SKM-1 (cell line): ENCODE data around the gene IQSEC3.
"Not testable (repeated sequence)": the region's sequence is repeated elsewhere in the genome, so short reads cannot be mapped to it uniquely, and the experiment has no call there.

Source experiments
- DNase-seq: peaks from one replicate; lab custom pipeline; 2025; ENCODE audit not compliant: unreplicated experiment; lab: John Stamatoyannopoulos, UW

Gene IQSEC3

DNA sequence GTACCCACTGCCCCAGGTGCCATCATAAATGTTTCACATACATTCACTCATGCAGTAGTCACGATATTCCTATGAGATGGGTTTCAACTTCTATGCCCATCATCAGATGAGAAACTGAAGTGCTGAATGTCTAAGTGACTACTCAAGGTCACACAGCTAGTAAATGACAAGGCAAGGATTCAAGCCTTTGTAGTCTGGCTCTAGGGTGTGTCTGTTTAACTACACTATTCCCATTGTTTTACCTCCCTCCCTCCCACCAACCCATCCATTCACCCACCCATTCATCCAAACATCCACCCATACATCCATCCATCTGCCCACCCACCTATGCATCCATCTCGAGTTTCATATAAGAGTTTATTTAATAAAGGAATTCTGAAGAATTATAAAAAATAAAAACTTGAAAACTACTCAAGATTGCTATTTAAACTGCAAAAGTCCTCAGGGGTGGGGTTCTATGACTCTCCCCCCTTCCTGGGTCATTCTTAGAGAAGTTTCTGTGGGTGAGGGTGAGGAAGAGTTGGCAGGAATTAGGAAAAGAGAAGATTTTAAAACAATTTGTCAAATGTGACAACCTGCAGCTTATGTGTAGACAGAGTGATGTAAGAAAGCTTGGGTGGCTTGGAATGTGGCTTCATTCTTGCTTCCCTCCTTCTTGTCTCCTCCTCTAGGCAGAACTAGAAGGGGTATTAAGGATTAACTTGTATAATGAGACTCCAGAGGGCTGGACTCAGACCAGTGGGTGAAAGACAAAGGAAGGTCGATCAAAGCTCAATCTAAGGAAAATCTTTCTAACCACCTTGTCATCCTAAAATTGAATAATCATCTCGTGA lies 13.4 kb upstream of the IQSEC3 start:
- not testable (repeated sequence) for DNase-seq

DNA sequence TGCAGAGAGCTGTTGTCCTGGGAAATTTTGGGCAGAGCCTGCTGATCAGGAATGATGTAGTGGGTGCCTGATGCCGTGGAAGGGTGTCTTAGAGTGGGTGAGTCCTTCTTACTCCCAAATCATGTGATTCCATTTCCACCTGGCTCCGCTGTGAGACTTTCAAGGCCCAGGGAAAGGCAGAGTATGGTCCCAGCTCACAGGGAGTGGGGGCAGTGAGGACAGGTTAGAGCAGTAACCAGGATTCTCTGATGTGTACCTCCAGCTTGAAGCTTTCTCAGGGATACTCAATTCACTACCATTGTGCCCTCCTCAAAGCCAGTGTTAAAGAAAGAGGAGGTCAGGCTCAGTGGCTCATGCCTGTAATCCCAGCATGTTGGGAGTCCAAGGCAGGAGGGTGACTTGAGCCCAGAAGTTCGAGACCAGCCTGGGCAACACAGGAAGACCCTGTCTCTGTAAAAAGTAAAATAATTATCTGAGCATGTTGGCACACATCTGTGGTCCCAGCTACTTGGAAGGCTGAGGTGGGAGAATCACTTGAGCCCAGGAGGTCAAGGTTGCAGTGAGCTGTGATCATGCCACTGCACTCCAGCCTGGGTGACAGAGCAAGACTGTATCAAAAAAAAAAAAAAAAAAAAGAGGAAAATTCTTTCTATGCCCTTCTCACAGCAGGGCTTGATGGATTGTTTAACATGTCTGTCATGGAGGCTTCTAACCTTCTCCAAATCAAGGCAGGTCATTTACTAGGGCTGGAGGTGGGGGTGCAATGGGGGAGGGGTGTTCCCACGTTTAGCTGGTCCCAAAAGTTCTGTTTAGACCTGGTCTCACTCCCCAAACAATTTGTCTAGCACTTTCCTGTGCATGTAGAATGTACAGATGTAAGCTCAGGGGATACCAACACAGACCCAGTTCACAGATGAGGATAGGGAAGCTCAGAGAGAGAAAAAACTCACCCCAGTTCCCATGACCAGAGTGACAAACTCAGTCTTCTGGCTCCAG lies 12.5 kb upstream of the IQSEC3 start:
- DNase-seq: no peak

GRCh38 chr12:54750-55535 lies 11.6 kb upstream of the IQSEC3 start:
- no peak for DNase-seq

GRCh38 chr12:56683-57346 lies 9.8 kb upstream of the IQSEC3 start:
- DNase-seq: no peak

- DNase-seq: no peak
Measured at GRCh38 chr12:57539-57938, 9.0 kb upstream of the IQSEC3 start.

DNA sequence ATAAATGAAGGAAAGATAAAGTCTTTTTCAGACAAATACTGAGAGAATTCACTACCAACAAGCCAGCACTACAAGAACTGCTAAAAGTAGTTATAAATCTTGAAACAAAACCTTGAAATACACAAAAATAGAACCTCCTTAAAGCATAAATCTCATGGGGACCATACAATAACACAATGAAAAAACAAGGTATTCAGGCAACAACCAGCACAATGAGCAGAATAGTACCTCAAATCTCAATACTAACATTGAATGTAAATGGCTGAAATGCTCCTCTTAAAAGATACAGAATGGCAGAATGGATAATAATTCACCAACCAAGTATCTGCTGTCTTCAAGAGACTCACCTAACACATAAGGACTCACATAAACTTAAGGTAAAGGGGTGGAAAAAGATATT lies 7.7 kb upstream of the IQSEC3 start:
- DNase-seq: no peak

- not testable (repeated sequence) for DNase-seq
Measured at GRCh38 chr12:61845-62244, 4.7 kb upstream of the IQSEC3 start.

- not testable (repeated sequence) for DNase-seq
Measured at GRCh38 chr12:65491-66063, 990 bp upstream of the IQSEC3 start.

DNA sequence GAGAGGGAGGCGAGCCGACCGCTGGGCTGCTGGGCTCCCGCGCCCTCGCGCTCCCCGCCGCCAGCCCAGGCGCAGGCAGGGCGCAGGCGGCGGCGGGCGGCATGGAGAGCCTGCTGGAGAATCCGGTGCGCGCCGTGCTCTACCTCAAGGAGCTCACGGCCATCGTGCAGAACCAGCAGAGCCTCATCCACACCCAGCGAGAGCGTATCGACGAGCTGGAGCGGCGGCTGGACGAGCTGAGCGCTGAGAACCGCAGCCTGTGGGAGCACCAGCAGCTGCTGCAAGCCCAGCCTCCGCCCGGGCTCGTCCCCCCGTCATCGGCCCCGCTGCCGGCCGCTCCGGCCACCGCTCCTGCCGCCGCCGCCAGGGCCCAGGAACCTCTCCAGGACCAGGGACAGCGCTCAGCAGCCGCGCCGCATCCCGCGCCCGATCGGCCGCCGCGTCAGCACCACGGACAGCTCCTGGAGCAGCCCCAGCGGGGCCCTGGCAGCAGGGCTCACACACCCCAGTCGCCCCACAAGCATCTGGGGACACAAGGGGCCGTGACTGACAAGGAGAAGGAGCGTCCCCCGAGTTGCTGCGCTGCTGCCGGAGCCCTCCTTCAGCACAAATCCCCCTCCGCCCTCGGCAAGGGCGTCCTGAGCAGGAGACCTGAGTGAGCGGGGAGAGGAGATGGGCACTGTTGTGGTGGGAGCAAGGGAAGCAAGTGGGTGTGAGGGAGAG lies 376 bp downstream of the IQSEC3 start:
- DNase-seq: not testable (repeated sequence)

DNA sequence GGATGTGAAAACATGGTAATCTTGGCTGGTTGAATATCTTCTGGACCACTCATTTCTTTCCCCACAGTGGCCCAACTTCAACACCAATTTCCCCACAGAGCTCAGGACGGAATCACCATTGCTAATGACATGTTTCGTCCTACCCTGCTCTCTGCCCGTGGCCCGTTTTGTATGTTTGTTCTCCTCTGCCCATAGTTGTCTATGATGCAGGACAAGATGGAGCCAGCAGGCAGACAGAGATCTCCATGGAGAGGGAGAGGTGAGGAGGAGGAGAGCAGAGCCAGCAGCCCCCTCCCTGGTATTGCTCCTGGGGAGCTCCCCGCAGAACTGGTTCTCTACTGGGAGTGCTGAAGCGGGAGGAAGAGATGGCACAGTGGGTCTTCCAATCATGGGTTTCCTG lies 3.1 kb downstream of the IQSEC3 start:
- DNase-seq: not testable (repeated sequence)

DNA sequence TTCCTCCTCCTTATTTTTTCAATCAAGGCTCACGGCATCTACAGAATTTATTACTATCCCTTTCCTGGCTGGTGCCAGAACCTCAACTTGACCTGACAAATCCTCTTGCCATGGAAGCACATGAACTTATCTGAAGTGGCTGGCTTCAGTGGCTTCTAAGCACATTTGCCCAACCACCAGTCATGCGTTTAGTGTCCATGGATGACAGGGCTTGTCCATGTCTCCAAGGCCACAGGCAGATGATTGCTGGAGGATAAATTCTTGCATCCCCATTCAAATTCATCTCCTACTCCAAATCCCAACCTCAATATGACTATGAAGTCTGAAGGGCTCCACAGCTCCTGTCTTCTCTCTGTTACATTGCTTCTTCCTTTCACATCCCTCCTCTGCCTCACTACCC lies 4.0 kb downstream of the IQSEC3 start:
- not testable (repeated sequence) for DNase-seq

DNA sequence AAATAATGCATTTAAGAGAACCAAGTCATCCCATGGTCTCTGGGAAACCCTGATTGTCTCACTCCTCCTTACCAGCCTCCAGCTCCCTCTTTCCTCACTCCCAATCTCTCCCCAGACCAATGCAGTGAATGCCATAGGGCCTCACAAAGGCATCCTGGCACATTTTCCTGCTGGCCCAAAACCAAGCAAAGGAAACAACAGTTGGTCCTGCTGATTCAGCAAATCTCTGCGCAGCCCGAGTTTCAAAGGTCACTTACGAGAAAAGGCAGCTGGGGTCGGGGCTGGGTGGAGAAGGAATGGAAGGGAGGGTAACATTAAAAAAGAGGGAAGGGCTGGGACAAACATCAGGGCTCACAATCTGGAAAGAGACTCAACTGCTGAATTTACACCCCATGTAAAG lies 5.5 kb downstream of the IQSEC3 start:
- DNase-seq: not testable (repeated sequence)

DNA sequence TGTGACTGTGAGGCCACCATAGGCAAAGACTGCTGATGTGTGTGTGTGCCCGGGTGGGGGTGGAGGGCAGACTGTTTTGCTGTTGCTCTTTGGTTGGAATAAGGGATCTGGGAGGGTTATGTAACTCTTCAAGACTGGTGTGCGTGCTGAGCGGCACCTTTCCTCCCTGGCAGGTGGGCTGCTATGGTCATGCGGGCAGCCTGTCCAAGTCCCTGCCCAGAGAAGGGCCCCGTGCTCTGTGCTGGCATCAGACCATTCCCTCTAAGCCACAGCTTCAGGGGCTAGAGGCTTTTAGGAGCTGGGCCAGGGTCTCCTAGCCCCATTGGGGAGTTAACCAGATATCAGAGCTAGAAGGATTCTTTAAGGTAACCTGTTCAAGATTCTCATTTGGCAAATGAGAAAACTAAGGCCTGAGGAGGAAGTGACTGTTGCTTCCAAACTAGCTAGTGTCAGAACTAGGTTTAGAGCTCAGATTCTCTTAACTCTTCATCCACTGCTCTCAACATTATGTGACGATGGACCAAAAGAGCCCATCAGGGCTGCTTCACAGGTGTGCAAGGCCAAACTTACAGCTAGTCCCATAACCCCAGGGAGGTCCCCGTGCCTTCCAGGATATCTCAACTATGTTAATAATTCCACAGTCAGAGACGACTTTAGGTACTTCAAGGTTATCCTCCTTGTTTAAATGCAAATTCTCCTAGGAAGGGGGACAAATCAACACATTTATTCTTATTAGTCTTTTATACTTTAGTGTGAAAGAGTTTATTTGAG lies 8.0 kb downstream of the IQSEC3 start:
- not testable (repeated sequence) for DNase-seq

GRCh38 chr12:75541-75940 lies 9.0 kb downstream of the IQSEC3 start:
- not testable (repeated sequence) for DNase-seq

DNA sequence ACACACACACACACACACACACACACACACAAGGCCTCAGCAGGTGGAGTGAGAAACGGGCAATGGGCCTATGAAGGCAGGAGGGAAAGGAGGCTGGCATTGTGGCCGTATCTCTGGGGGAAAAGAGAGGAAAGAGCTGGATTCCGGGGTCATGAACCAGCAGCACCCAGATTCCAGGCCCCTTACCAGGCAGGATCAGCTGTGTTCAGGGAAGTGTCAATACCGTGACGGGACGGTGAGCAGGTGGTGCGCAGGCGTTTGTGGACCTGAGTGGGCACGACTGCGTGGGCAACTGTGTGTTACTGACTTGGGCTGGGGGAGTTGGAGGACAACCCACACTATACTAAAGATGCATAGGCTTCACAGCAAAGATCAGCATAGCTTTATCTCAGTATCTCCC lies 9.5 kb downstream of the IQSEC3 start:
- DNase-seq: not testable (repeated sequence)

DNA sequence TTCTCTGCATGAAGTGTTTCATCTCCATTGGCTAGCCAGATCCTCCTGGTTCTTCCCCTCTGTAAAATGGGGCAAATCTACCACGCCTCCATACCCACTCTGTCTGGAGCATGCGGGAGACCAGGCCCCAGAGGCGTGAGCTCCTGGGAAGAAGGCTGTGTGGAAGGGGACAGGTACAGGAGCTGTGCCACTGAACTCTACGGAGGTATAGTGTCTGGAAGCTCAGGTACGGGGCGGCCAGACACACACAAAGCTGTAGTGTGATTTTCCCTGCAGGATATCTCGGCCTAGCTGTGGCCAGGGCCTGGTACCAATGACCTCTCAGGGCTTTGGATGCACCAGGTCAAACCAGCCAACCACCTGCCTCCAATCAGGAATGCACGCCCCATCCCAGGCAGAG lies 10.0 kb downstream of the IQSEC3 start:
- not testable (repeated sequence) for DNase-seq

DNA sequence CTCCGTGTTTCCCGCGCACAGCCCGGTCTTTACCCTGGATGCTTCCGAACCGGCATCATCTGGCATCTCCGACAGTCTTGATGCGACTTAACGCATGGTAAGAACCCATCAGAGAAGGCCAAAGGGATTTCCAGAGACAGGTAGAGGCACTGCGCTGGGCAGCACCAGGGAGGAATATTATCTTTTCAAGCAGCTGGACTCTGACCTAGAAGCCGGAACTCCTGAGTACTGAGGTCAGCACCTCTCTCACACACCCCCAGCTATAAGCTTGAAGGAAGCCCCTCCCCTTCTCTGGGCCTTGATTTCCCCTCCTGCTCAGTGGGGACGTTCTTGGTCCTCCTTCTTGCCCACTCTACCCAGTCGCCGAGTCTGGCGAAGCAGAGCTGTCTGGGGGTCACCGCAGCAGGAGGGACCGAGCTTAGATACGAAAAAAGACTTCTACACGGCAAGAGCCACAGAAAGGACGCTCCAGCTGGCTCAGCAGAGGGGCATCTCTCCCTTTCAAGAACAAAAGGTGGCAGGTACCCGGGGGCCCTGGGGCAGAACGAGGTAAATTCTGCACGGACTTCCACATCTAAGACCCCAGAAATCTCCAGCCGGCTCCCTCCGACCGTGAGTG lies 10.6 kb downstream of the IQSEC3 start:
- not testable (repeated sequence) for DNase-seq

DNA sequence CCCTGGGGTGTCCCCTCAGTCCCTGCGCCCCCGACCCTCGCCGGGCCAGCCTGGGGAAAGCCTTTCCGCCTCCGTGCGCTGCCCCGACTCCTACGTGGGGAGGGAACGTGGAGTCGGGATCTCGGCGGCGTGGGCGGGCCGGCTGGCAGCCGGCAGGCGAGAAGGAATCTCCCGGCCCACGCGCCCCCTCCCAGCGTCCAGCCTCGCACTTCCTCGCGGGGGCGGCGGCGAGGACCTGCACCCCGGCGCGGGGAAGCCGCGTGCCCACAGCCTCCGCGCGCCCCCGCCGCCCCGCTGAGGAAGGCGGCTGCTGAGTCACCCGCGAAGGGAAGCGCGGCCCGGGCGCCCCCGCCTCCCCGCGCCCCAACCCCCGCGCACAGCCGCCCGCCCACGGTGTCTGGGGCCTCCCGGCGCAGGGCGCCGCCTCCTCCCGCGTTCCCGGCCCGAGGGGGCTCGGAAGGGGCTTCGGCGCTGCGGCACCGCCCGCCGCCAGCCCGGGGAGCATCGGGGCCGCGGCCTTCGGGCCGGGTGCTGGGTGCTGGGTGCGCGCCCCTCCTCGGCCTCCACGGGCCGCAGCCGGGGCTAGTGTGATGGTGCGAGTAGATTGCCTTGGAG lies 11.3 kb downstream of the IQSEC3 start:
- DNase-seq: not testable (repeated sequence)
